NCI-H2196 (cell line): ENCODE data around the gene ADAMTSL1.
A peak's percentile ranks its signal among the peaks of the same experiment; 100 is the strongest.

Experiments used
- DNase-seq: peaks from one replicate; lab custom pipeline; 2025; ENCODE audit not compliant: unreplicated experiment; lab: John Stamatoyannopoulos, UW

Gene ADAMTSL1

DNA sequence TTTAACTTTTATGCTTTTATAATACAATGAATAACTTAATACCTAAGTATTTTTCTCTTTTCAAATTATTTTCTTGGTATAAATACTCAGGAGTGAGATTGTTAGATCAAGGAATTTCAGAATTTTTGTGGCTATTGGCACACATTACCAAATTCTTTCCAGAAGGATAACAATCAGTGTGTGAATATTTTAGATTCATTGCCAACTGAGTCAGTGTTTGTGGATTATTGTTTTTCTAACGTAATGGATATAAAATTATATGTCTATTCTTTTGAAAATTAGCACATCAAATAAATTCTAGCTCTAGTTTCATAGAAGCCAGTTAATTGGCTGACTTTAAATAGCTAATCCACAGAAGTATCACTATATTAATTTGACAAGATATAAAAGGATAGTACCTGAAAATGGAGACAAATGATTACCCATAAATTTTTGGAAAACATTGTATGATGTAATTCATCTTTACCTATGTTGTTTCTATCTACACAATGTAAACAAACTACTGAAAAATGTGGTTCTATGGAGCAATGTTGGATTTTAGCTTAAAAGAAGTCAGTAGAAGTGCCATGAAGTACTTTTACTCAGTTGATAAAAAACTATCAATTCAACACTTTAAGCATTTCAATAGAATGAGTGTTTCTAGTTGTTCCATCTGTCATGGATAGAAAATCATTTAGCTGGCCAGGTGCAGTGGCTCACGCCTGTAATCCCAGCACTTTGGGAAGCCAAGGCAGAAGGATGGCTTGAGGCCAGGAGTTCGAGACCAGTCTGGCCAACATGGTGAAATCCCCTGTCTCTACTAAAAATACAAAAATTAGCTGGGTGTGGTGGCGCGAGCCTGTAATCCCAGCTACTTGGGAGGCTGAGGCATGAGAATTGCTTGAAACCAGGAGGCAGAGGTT is 185.1 kb downstream of the ADAMTSL1 start:
- DNase-seq: no peak

DNA sequence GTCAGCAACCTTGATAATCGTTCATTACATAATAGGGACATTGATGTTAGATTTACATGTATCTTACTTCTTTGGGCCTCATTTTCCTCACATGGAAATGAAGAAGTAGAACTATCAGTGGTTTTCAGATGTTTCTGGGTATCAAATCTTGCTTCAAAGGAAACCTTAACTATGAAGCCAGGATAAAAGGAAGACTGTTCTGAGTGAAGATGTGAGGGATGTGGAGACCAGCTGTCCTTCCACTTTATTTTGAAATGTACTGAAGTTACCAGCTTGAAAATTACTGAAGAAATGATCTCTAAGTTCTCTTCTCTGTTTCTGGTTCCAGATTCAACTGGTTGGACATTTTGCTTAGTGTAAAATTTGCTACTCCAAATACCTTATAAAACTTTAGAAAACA is 186.0 kb downstream of the ADAMTSL1 start:
- no peak for DNase-seq

DNA sequence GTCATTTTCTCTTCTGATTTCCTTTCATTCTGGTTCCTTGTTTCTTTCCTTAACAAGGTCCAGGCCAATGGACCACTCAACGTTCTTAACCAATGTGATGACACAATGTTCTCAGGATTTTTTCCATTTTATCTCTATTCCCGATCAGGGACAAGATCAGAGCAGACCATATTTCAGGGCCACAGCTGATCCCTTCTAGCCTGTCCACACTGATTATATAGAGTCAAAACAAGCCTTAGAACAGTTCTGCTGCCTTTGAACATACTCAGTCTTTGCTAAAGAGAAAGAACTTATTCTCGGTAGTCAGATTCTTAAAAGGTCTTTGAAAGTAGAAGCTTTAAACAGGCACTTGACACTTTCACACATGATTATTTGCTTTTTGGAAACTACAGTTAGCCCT is 188.4 kb downstream of the ADAMTSL1 start:
- no peak for DNase-seq

DNA sequence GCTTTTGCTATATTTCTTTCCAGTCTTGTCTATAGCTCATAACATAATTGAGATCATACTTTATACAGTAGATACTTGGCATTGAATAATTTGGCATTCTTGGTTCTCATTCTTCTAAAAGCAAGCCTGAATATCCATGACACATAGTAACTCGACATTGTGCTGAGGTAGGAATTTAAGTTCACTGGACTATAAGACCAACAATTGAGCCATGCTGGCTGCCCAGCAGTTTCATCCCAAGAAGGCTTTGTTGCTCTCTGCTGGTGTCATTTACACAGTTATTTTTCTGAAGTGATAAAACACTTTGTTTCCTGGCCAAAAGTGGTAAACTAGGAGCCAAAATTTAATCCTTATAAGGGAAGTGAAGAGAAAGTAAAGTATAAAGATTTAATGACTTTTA is 192.0 kb downstream of the ADAMTSL1 start:
- no peak for DNase-seq

DNA sequence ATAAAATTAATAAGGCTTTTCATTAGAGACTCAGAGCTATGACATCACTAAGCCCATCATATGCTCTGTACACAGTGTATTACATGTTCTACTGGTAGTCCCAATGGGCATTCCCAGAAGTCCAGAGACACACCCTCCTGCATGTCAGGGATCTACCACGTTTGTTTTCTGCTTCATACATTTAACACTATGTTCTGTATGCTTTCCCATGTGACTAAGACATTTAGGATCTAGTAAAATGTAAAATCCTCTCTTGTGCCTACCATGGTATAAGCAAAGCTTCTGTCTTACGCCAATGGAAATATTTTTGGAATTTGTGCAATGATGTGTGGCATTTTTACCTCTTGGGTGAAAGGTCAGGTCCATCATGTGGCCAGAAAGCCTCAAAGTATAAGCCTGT is 192.4 kb downstream of the ADAMTSL1 start:
- DNase-seq: no peak

DNA sequence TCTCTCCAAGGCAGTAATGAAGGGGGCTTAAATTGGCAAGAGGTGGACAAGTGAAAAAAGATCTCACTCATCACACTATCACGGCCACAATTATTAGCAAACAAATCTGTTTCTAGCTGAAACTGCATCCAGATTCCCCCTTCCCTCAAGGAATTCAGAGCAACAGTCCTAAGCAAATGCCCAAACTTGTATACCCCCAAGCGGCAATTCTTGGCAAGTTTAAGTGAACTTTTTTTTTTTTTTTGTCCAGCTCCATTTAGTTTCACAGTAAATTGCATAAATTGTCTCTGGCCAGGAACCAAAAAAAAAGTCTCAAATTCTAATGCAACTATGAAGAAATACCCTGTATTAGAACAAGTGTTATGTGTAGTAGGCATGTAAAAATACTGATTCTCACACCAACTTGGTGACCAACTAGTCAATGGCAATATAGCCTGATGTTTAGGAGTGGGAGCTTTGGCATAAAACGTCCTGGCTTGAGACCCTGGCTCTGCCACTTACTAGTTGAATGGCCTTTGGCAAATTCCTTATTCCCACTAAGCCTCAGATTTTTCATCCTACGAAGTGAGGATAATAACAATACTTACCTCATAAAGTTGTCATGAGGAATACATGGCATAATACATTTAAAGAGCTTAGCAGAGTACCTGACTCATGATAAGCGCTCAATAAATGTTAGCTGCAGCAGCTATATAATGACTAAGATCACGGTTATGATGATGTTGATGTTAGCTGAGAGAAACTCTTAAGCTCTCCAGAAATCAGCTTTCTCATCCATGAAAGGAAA is 193.2 kb downstream of the ADAMTSL1 start:
- DNase-seq: no peak

DNA sequence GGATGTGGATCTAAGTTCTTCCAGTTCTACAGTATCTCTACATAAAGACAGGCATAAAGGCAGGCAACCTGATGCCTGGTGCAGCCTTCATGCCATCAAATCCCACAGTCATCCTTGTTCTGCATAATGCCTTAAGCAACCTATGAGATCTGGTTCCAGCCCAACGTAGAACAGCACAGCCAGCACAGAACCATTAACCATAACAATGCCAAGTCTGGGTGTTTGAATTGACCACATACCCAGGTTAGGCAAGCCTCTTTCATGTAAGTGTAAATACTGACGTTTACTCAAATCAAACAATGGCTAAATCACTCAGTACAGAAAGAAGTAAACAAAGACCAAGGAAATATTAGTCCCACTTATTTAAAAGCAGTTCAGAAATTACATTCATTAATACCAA is 195.0 kb downstream of the ADAMTSL1 start:
- peak; percentile 47 for DNase-seq

DNA sequence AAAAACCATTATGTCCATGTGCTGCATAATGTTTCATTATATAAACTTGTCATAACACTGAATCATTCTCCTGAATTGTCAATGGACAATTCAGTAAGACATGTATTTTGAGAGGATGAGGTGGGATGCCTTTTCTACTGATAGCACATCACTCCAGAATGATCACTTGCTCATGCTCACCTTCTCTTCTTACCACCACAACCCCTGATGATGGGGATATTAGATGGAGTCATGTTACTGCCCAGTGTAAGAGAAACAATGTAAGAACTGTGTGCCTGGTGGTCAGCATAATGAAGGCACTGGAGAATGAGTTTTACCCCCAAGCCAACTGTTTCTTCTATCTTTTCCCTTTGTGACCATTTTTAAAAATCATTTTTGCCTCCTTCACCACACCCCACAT is 198.8 kb downstream of the ADAMTSL1 start:
- no peak for DNase-seq

DNA sequence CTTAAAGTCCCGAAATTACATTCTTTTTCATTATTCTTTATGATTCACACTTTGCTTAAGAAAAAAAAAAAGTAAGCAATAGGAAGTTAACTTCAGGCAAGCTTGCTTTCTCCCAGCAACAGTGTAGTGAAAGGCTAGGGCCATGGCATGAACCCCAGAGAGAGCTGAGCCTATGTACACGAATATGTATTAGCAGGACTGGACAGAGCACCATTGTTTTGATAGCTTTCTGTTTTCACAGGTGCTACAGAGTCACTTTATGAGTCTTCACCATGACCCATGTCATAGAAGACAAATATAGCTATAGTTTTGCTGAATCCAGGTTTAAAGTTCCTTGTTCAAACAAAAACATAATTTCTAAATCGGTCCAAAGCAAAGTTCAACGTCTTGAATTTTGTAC is 199.2 kb downstream of the ADAMTSL1 start:
- DNase-seq: peak; percentile 10

DNA sequence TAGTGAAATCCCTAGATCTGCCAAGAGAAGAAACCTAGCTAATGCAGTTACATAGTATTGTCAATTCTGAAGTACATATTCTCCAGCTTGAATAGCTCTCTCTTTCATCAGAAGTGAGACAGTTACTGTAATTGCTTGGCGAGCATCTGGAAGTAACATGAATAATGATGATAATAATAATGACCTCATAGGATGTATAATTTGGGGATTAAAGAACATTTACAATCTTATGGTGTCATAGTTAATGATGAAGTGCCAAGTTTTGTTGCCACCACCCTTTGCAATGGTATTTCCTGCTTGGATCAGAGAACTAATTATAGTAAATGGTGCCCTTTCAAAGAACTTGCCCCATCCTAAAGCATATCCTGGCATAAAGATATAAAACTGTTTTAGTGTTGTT is 201.4 kb downstream of the ADAMTSL1 start:
- DNase-seq: no peak

DNA sequence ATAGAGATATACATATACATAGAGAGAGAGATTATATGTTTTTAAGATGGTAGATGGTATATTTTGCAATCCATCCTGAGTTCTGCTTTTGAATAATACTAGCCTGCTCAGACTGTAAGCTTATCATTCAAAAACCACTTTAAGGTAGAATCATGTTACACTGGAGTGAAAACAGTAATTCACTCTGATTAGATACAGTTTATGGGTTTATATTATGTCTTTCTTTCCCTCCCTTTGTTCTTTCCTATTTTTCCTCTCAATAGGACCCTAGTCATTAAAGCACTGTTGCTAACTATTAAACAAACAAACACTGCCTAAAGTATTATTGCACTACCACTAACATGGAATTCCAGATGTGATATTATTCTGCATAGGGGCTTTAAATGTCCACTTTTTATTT is 202.0 kb downstream of the ADAMTSL1 start:
- no peak for DNase-seq

DNA sequence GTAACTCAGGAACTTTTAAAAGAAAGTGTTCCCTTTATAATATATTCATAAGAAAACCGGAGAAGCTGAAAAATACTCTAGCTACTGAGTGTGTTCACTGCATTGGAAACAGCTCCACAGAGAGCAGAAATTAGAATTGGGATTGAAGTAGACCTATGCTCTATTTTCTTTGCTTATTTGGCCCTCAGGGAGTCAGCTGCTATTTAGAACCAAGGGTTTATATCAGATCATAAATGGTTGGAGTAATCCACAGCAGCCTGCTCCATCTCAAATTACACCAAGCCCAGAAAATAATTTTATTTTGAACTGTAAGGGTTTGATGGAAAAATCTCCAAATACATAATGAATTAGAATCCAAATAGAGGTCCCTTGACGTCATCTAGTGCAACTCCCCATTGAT is 202.6 kb downstream of the ADAMTSL1 start:
- no peak for DNase-seq

DNA sequence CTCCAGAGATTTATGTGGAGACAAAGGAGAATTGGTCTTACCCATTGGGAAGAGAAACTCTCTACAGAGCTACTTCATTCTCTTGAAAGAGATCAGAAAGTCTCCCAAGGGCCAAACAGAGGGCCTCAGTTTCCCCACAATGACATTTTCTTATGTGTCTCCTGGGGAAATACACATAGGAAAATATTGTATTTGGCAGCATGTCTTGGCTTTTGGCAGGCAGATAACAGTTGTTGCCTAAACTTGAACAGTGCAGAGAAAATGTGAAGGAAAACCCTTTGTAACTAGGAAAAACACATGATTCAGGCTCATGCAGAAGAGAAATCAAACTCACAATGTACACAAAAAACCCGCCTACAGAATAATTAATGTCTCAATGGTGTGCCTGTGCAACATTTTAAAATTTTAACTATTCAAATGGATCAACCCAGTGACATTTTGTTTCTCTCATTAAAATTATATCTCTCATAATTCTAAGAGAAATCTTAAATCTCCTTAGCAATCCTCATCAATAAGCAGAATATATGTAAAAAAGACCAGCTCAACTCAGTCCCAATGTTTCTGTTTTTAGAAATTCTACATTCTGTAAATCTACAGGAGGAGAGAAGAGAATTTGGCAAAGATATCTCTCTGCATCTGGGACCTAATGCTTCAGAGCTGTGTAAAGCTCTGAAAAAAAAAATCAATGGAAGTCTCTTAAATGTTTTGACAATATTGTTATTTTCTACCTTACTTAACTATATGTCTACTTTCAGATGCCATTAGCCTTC is 205.1 kb downstream of the ADAMTSL1 start:
- no peak for DNase-seq

DNA sequence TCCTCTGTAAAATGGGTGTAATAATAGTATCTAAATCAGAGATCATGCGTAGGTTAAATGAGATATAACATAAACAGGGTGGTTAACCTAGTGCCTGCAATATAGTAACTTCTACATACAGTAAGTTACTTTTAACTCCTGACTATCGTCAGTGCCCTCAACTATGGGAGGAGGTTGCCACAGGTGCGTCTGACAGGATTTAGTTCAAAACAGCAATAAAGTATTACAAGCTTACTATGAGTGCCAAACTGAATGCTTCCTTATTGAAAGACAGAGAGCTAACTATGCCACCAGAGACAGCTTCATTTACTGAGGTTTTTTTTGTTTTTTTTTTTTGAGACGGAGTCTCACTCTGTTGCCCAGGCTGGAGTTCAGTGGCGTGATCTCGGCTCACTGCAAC is 209.0 kb downstream of the ADAMTSL1 start:
- no peak for DNase-seq

DNA sequence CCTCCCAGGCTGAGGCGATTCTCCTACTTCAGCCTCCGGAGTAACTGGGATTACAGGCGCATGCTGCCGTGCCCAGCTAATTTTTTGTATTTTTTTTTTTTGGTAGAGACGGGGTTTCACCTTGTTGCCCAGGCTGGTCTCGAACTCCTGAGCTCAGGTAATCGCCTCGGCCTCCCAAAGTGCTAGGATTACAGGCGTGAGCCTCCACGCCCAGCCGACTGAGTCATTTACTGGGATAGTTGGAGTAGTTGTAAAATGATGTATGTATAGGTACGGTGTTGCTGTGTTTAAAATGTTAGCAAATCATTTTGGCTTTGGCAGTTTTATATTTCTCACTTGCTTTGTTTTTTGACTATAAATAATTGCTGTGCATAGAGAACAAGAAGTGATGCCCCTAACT is 209.4 kb downstream of the ADAMTSL1 start:
- DNase-seq: no peak

DNA sequence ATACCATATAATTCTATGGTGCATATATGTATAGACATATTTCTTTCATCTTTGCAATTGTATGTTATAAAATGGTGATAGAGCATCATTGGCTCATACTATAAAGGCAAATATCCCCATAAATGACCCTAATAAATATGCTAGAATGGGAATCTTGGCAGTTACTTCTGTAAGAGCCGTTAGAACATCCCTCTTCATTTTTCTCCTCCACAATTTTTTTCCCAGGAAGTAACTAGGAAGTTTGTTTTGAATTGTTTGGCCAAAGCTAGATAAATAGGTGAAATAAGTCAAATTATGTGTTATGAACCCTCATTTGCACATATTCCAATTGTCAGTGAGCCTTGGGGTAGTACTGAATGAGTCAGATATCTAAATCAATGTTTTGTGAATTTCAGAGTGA is 209.9 kb downstream of the ADAMTSL1 start:
- no peak for DNase-seq

DNA sequence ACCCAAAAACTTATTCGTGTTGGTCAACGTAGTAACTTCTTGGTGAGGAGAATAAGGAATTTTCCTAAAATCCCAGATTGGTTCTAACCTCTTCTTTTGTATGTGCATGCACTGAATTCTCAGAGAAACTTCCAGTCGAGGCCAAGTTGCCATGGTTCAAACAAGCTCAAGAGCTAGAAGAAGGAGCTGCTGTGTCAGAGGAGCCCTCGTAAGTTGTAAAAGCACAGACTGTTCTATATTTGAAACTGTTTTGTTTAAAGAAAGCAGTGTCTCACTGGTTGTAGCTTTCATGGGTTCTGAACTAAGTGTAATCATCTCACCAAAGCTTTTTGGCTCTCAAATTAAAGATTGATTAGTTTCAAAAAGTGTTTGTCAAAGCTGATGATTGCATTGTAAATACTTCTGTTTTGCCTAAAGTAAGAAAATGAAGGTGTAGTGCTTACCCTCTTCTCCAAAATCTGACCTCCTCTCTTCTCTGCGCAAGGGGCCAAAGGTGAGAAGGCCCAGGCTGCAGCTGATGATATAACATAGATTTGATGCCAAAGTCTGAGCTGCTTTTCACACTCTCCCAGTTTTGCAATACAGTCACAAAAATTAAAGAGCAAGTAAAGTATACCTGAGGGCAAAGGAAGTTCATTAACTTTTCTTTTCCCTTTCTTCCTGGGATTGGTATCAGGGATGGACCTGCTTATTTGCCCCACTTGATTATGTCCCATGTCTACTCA is 210.8 kb downstream of the ADAMTSL1 start:
- no peak for DNase-seq

DNA sequence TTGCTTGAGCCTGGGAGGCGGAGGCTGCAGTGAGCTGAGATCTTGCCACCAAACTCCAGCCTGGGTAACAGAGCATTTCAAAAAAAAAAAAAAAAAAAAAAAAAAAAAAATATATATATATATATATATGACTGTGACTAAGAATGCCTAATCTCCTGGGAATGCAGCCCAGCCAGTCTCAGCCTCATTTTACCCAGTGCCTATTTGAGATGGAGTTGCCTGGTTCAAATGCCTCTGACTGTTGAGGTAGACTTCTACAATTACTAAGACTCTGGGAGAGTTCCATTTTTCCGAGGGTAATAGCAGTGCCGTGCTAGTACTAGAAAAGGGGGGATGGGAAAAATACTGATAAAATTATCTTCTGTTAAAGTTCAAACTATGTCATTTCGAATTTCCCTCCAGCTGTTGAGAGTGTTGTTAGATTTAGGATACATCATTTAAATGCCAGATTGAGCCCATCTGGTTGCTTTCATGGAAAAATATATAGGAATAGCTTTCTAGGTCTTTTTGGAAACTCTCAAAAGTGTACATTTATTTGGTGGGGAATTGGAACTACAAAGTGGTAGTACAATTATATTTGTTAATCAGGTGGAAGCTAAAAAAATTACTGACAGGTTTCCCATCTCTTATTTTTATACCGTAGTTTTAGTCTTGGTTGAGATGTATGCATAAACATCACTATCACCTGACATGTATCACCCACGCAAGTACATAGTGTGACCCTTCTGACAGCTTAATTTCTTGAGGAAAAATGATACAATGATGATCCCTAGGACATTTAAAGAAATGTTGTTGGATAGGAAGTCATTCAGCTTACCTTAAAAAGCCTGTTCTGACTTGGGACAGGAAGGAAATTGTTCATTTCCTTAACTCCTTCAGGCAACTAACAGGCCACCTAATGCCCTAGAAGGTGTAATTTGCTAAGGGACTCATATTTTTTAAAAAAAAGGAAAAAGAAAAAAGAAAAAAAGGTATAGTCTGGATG is 214.9 kb downstream of the ADAMTSL1 start:
- DNase-seq: no peak

DNA sequence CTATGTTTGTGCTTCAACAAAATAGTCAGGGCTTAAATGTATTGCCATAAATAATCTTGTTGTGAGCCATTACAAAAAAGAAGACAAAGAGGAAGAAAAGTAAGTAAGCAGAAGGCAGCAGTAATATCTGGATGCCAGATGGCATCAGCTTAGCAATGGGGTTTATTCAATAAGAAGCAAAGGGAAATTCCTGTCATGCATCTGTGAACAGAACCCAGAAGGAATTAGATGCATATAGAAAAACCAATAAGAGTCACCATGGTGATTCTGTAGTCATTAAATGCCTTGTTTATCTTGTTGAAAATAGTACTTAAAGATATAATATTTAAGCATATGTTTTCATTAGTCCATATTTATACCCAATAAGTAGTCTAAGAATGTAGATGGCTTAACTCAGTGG is 216.0 kb downstream of the ADAMTSL1 start:
- no peak for DNase-seq

DNA sequence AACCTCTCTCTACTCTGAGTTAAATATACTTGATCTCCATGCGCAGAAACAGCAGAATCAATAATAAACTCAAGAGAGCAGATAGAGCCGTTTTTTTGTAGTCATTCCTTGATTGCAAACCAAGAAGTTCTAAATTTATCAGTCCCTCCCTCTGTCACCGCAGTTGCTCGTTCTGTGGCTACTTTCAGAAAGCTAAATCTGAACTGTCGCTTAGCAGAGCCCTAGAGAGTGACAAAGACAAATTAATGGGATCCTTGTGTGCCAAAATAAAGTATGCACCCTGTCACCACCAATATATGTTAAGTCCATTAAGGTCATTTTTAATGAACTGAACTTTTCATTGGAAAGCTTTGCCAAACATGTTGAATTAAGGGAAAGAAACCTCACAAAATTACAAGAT is 218.3 kb downstream of the ADAMTSL1 start:
- DNase-seq: no peak
